Measurements from ENCODE around the gene RORC. TPM values are rescaled to one million over a fixed set of nuclear protein-coding genes. Genes with fewer than 3 reads are reported as not detected.

RORC gene
- total RNA-seq, 1 experiment from 2014 or later: 0.26 TPM

- Histone ChIP-seq H2AFZ (ENCODE audit: low read length) (no peak overlapping the region), H3K9me2 (replicated peaks; ENCODE audit: low read length) (no peaks in the 10 kb centered on the region), H3K9me3 (ENCODE audit: low read length) (no peaks in the 10 kb centered on the region), H3F3A (ENCODE audit: low read length, unreplicated experiment) (no peaks in the 10 kb centered on the region), H3K4me1 (ENCODE audit: insufficient read depth, low read length) (peaks cover 50% of the 10 kb centered on the region), H4K20me1 (ENCODE audit: low read length) (no peaks in the 10 kb centered on the region), H3K79me2 (ENCODE audit: low read length) (peaks cover 3% of the 10 kb centered on the region; the same call in 1 of the 2 replicates), H3K36me3 (ENCODE audit: low read depth, low read length) (no peaks in the 10 kb centered on the region), H3K4me3 (ENCODE audit: low read length) (peak overlapping the region; percentile 73; the same call in 1 of the 2 replicates), H3K27me3 (ENCODE audit: low read length) (no peaks in the 10 kb centered on the region), H3K27ac (ENCODE audit: low read length) (peak overlapping the region; percentile 97), H3K4me2 (ENCODE audit: low read length) (peak overlapping the region; percentile 97), H3K9ac (ENCODE audit: low read length) (no peak overlapping the region)
- ATAC-seq (no peak), DNase-seq (peak; percentile 82)
- ChIA-PET POLR2A (ENCODE audit: unreplicated experiment) (interaction anchor here (0.6 kb wide), 1 partner anchor 40 kb away, joined by 4 read pairs; no protein-coding TSS in a partner anchor), CTCF (interaction anchor here (2.1 kb wide), 1 partner anchor 161 kb away, joined by 6 read pairs; no protein-coding TSS in a partner anchor)
- intact Hi-C loops (cut with micrococcal nuclease): no loop called here
- no peak for TF ChIP-seq EZH2phosphoT487 (IDR thresholded peaks at IDR 0.05; ENCODE audit: borderline replicate concordance, low read length)
- no peak for TF ChIP-seq CTCF (conservative IDR thresholded peaks at IDR 0.05; ENCODE audit: low read depth, low read length)
- no peak for TF ChIP-seq EZH2 (IDR thresholded peaks at IDR 0.05; ENCODE audit: low read length, unreplicated experiment)
- BruUV-seq (replicated peaks): no TSS peak
Measured at GRCh38 chr1:151841141-151841540, 9.5 kb upstream of the RORC start.

GRCh38 chr1:151840421-151840820, 8.8 kb upstream of the RORC start:
- POLR2A ChIA-PET (ENCODE audit: unreplicated experiment): interaction anchor here (0.6 kb wide), 1 partner anchor 63 kb away, joined by 3 read pairs; no protein-coding TSS in a partner anchor
- no TSS peak for BruUV-seq (replicated peaks)
- no peaks in the 10 kb centered on the region for H3K27me3 ChIP-seq (ENCODE audit: low read length)
- peak overlapping the region; percentile 88; the same call in 1 of the 2 replicates for H2AFZ ChIP-seq (ENCODE audit: low read length)
- TF ChIP-seq CTCF (conservative IDR thresholded peaks at IDR 0.05; ENCODE audit: low read depth, low read length) (no peak), EZH2 (IDR thresholded peaks at IDR 0.05; ENCODE audit: low read length, unreplicated experiment) (no peak), EZH2phosphoT487 (IDR thresholded peaks at IDR 0.05; ENCODE audit: borderline replicate concordance, low read length) (no peak)
- DNase-seq (peak; percentile 10), ATAC-seq (no peak)
- H3K36me3 ChIP-seq (ENCODE audit: low read depth, low read length): no peaks in the 10 kb centered on the region
- H4K20me1 ChIP-seq (ENCODE audit: low read length): no peaks in the 10 kb centered on the region
- no peaks in the 10 kb centered on the region for H3K9me3 ChIP-seq (ENCODE audit: low read length)
- H3F3A ChIP-seq (ENCODE audit: low read length, unreplicated experiment): no peaks in the 10 kb centered on the region
- peak overlapping the region; percentile 96 for H3K9ac ChIP-seq (ENCODE audit: low read length)
- H3K79me2 ChIP-seq (ENCODE audit: low read length): peaks cover 3% of the 10 kb centered on the region; the same call in 1 of the 2 replicates
- peak overlapping the region; percentile 73 for H3K4me3 ChIP-seq (ENCODE audit: low read length)
- peak overlapping the region; percentile 97 for H3K4me2 ChIP-seq (ENCODE audit: low read length)
- CTCF ChIA-PET: interaction anchor here (0.9 to 2.1 kb wide), 3 partner anchors 10 to 161 kb away, joined by 3 to 6 read pairs (median 3); no protein-coding TSS in a partner anchor
- intact Hi-C loops (cut with micrococcal nuclease): no loop called here
- H3K9me2 ChIP-seq (replicated peaks; ENCODE audit: low read length): no peaks in the 10 kb centered on the region
- H3K4me1 ChIP-seq (ENCODE audit: insufficient read depth, low read length): peaks cover 51% of the 10 kb centered on the region
- peak overlapping the region; percentile 97 for H3K27ac ChIP-seq (ENCODE audit: low read length)
